ENCODE measurements around the gene PRPF38B. TPM values are rescaled to one million over a fixed set of nuclear protein-coding genes. Genes with fewer than 3 reads are reported as not detected.

Gene PRPF38B
- total RNA-seq, 1 experiment from 2014 or later = 50.5 TPM

DNA sequence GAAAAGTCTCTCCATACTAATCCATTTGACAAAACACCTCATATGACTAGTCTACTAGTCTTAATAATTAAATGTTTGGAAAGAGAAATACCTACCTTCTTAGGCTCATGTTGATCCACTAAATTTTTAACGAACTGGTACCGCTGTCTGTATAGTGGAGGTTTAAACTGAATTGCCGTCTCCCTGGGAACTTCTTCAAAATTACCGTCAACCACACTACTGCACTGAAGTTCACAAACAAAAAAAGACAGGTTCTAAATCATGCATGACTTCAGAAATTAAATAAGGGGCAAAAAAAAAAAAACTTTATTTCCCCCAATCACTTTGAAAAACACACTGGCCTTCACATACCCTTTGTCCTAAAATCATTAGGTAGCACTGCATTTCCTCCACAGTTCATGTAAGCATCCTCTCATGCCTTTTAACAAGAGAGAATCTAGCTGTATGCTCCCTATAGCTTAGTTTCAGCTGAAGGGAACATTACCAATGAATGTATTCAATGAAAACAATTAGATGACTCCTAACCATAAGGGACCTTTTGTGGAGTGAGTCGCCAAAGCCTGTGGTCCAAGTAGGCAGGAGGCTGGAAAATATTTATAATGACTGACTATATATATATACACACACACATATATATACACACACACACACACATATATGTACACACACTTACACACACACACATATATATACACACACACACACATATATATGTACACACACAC is 34.6 kb upstream of the PRPF38B start (continued):
- TF ChIP-seq, protein P1, sequence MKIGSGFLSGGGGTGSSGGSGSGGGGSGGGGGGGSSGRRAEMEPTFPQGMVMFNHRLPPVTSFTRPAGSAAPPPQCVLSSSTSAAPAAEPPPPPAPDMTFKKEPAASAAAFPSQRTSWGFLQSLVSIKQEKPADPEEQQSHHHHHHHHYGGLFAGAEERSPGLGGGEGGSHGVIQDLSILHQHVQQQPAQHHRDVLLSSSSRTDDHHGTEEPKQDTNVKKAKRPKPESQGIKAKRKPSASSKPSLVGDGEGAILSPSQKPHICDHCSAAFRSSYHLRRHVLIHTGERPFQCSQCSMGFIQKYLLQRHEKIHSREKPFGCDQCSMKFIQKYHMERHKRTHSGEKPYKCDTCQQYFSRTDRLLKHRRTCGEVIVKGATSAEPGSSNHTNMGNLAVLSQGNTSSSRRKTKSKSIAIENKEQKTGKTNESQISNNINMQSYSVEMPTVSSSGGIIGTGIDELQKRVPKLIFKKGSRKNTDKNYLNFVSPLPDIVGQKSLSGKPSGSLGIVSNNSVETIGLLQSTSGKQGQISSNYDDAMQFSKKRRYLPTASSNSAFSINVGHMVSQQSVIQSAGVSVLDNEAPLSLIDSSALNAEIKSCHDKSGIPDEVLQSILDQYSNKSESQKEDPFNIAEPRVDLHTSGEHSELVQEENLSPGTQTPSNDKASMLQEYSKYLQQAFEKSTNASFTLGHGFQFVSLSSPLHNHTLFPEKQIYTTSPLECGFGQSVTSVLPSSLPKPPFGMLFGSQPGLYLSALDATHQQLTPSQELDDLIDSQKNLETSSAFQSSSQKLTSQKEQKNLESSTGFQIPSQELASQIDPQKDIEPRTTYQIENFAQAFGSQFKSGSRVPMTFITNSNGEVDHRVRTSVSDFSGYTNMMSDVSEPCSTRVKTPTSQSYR (CRISPR knock-in tag; IDR thresholded peaks at IDR 0.05) = no peak
- TF ChIP-seq, protein P2, sequence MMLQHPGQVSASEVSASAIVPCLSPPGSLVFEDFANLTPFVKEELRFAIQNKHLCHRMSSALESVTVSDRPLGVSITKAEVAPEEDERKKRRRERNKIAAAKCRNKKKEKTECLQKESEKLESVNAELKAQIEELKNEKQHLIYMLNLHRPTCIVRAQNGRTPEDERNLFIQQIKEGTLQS (CRISPR knock-in tag; conservative IDR thresholded peaks at IDR 0.05) = no peak

DNA sequence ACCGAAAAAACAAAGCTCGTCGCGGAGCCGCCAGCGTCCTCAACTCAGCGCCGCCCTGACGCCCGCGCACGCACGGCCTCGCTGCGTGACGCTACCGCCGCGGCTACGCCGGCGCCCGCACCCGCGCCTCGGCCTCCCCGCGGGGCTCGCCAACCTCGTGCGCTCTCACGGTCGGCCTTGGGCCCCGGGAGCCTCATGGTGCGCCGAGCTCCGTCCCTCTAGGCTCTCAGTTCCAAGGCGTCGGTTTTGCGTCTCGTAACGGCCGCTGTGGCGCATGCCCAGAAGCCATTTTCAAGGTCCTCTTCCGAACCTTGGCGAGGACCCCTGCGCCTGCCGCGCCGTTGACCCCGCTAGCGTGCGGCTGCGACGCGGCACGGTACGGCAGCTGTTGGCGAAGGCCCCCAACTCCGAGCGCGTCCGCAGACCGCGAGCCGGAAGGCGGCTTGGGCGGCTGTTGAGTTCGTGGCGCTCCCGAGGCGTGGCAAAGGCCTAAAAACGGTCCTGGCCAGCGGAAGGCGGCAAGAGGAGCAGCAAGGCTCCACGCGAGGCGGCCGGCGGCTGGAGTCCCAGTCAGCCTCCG is 31.0 kb upstream of the PRPF38B start, which contains the start of gene HENMT1:
Gene HENMT1, minus strand, starts transcription at position 64 of the 580 bp plus-strand sequence. CDS start 1,209 bp downstream, outside the sequence.
- ATAC-seq (peak; percentile 83), DNase-seq (ENCODE audit: low spot score) (peak; percentile 68)
- H3K4me1 Mint-ChIP-seq = 0 out of 2 replicates have a peak, but pooled peaks cover 4% of the 10 kb centered on the region
- ChIA-PET POLR2A (interaction anchor here (0.7 to 1.7 kb wide), 3 partner anchors 18 to 823 kb away, joined by 3 to 6 read pairs (median 3); partner anchors contain the start of genes ATXN7L2 and PRPF38B), CTCF (interaction anchor here (0.6 to 1.4 kb wide), 2 partner anchors 32 to 101 kb away, joined by 3 to 4 read pairs; partner anchors contain the start of genes EEIG2 and PRPF38B)
- H3K36me3 Mint-ChIP-seq = no peaks in the 10 kb centered on the region
- H3K27ac Mint-ChIP-seq = no peak within 1 kb of the TSS
- peaks cover 46% of the 10 kb centered on the region for H3K27me3 Mint-ChIP-seq (ENCODE audit: low read depth)
- H3K4me3 Mint-ChIP-seq = peak within 1 kb of the TSS; percentile 55
- H3K9me3 Mint-ChIP-seq = no peaks in the 10 kb centered on the region
- TF ChIP-seq NFATC4 (CRISPR knock-in tag; IDR thresholded peaks at IDR 0.05) = no peak
- TF ChIP-seq SMAD3 (CRISPR knock-in tag; IDR thresholded peaks at IDR 0.05; ENCODE audit: borderline replicate concordance) = peak; percentile 86
- peak; percentile 88; the same call in 1 of the 2 replicates for TF ChIP-seq ATF1 (CRISPR knock-in tag; IDR thresholded peaks at IDR 0.05)
- TF ChIP-seq ZNF138 (CRISPR knock-in tag; conservative IDR thresholded peaks at IDR 0.05) = peak; percentile 99
- TF ChIP-seq ZNF396 (CRISPR knock-in tag; IDR thresholded peaks at IDR 0.05; ENCODE audit: borderline replicate concordance) = no peak
- TF ChIP-seq, protein P3, sequence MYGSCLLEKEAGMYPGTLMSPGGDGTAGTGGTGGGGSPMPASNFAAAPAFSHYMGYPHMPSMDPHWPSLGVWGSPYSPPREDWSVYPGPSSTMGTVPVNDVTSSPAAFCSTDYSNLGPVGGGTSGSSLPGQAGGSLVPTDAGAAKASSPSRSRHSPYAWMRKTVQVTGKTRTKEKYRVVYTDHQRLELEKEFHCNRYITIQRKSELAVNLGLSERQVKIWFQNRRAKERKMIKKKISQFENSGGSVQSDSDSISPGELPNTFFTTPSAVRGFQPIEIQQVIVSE (CRISPR knock-in tag; IDR thresholded peaks at IDR 0.05; ENCODE audit: borderline replicate concordance) = no peak
- TF ChIP-seq, protein P4, sequence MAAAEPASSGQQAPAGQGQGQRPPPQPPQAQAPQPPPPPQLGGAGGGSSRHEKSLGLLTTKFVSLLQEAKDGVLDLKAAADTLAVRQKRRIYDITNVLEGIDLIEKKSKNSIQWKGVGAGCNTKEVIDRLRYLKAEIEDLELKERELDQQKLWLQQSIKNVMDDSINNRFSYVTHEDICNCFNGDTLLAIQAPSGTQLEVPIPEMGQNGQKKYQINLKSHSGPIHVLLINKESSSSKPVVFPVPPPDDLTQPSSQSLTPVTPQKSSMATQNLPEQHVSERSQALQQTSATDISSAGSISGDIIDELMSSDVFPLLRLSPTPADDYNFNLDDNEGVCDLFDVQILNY (CRISPR knock-in tag; IDR thresholded peaks at IDR 0.05) = peak; percentile 98
- TF ChIP-seq, protein P5, sequence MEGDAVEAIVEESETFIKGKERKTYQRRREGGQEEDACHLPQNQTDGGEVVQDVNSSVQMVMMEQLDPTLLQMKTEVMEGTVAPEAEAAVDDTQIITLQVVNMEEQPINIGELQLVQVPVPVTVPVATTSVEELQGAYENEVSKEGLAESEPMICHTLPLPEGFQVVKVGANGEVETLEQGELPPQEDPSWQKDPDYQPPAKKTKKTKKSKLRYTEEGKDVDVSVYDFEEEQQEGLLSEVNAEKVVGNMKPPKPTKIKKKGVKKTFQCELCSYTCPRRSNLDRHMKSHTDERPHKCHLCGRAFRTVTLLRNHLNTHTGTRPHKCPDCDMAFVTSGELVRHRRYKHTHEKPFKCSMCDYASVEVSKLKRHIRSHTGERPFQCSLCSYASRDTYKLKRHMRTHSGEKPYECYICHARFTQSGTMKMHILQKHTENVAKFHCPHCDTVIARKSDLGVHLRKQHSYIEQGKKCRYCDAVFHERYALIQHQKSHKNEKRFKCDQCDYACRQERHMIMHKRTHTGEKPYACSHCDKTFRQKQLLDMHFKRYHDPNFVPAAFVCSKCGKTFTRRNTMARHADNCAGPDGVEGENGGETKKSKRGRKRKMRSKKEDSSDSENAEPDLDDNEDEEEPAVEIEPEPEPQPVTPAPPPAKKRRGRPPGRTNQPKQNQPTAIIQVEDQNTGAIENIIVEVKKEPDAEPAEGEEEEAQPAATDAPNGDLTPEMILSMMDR (IDR thresholded peaks at IDR 0.05) = no peak
- TF ChIP-seq, protein P6, sequence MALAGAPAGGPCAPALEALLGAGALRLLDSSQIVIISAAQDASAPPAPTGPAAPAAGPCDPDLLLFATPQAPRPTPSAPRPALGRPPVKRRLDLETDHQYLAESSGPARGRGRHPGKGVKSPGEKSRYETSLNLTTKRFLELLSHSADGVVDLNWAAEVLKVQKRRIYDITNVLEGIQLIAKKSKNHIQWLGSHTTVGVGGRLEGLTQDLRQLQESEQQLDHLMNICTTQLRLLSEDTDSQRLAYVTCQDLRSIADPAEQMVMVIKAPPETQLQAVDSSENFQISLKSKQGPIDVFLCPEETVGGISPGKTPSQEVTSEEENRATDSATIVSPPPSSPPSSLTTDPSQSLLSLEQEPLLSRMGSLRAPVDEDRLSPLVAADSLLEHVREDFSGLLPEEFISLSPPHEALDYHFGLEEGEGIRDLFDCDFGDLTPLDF (CRISPR knock-in tag; IDR thresholded peaks at IDR 0.05) = peak; percentile 97
- TF ChIP-seq, protein P7, sequence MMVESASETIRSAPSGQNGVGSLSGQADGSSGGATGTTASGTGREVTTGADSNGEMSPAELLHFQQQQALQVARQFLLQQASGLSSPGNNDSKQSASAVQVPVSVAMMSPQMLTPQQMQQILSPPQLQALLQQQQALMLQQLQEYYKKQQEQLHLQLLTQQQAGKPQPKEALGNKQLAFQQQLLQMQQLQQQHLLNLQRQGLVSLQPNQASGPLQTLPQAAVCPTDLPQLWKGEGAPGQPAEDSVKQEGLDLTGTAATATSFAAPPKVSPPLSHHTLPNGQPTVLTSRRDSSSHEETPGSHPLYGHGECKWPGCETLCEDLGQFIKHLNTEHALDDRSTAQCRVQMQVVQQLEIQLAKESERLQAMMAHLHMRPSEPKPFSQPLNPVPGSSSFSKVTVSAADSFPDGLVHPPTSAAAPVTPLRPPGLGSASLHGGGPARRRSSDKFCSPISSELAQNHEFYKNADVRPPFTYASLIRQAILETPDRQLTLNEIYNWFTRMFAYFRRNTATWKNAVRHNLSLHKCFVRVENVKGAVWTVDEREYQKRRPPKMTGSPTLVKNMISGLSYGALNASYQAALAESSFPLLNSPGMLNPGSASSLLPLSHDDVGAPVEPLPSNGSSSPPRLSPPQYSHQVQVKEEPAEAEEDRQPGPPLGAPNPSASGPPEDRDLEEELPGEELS (CRISPR knock-in tag; IDR thresholded peaks at IDR 0.05) = peak; percentile 99
- TF ChIP-seq HMGA2 (CRISPR knock-in tag; IDR thresholded peaks at IDR 0.05) = no peak
- peak; percentile 97 for TF ChIP-seq ETV6 (CRISPR knock-in tag; IDR thresholded peaks at IDR 0.05)
- TF ChIP-seq ZNF317 (CRISPR knock-in tag; IDR thresholded peaks at IDR 0.05; ENCODE audit: borderline replicate concordance, low read depth) = peak; percentile 77
- TF ChIP-seq, protein P8, sequence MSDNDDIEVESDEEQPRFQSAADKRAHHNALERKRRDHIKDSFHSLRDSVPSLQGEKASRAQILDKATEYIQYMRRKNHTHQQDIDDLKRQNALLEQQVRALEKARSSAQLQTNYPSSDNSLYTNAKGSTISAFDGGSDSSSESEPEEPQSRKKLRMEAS (CRISPR knock-in tag; IDR thresholded peaks at IDR 0.05) = peak; percentile 99
- TF ChIP-seq ZNF671 (CRISPR knock-in tag; IDR thresholded peaks at IDR 0.05) = no peak
- TF ChIP-seq, protein P9, sequence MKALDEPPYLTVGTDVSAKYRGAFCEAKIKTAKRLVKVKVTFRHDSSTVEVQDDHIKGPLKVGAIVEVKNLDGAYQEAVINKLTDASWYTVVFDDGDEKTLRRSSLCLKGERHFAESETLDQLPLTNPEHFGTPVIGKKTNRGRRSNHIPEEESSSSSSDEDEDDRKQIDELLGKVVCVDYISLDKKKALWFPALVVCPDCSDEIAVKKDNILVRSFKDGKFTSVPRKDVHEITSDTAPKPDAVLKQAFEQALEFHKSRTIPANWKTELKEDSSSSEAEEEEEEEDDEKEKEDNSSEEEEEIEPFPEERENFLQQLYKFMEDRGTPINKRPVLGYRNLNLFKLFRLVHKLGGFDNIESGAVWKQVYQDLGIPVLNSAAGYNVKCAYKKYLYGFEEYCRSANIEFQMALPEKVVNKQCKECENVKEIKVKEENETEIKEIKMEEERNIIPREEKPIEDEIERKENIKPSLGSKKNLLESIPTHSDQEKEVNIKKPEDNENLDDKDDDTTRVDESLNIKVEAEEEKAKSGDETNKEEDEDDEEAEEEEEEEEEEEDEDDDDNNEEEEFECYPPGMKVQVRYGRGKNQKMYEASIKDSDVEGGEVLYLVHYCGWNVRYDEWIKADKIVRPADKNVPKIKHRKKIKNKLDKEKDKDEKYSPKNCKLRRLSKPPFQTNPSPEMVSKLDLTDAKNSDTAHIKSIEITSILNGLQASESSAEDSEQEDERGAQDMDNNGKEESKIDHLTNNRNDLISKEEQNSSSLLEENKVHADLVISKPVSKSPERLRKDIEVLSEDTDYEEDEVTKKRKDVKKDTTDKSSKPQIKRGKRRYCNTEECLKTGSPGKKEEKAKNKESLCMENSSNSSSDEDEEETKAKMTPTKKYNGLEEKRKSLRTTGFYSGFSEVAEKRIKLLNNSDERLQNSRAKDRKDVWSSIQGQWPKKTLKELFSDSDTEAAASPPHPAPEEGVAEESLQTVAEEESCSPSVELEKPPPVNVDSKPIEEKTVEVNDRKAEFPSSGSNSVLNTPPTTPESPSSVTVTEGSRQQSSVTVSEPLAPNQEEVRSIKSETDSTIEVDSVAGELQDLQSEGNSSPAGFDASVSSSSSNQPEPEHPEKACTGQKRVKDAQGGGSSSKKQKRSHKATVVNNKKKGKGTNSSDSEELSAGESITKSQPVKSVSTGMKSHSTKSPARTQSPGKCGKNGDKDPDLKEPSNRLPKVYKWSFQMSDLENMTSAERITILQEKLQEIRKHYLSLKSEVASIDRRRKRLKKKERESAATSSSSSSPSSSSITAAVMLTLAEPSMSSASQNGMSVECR (CRISPR knock-in tag; IDR thresholded peaks at IDR 0.05; ENCODE audit: borderline replicate concordance) = peak; percentile 98
- no peak for TF ChIP-seq MXD4 (CRISPR knock-in tag; IDR thresholded peaks at IDR 0.05; ENCODE audit: borderline replicate concordance)

All from WTC11 (cell line).